H1 (cell line): ENCODE measurements around the gene REEP2. TPM values are rescaled to one million over a fixed set of nuclear protein-coding genes. Genes with fewer than 3 reads are reported as not detected.

ENCODE experiments used
- CTCF ChIA-PET: fragments of 300-600 bp; sonication (Branson Sonifier 250); formaldehyde crosslinking; loops from one replicate; lab custom pipeline; 2021; ENCODE audit not compliant: partially characterized antibody; lab: Charles Lee
- POLR2A ChIA-PET: fragments of 300-600 bp; sonication (Branson Sonifier 250); formaldehyde crosslinking; loops from one replicate; lab custom pipeline; 2021; ENCODE audit warnings: inconsistent platforms; ENCODE audit not compliant: partially characterized antibody; lab: Charles Lee
- DNase-seq, 2 experiments: peaks; one replicate each; pipeline versions ENCODE4 v3.0.0 to v3.0.0-alpha.2; 2010 to 2022; ENCODE audit warnings: low spot score in 2 of 2, low read depth in 1 of 2, mixed read lengths in 1 of 2
- FAIRE-seq: peaks from 2 replicates; lab custom pipeline; 2011; peaks lifted over from hg19 to GRCh38; lab: Jason Lieb, UNC
- H2AFZ ChIP-seq: 2 replicates; pipeline ENCODE4 v1.8.1; 2012; ENCODE audit warnings: low read length, inconsistent platforms
- H2AK5ac ChIP-seq: 2 replicates; pipeline ENCODE4 v1.6.1; 2013; ENCODE audit warnings: low read depth, low read length
- H2BK120ac ChIP-seq: replicated peaks from 2 replicates; pipeline ENCODE3; 2013; ENCODE audit warnings: low read depth, low read length, inconsistent platforms
- H2BK12ac ChIP-seq: 2 replicates; pipeline ENCODE4 v1.6.1; 2013; ENCODE audit warnings: low read depth, low read length
- H2BK15ac ChIP-seq: 2 replicates; pipeline ENCODE4 v1.6.1; 2013; ENCODE audit warnings: low read length
- H2BK20ac ChIP-seq: 2 replicates; pipeline ENCODE4 v1.6.1; 2013; ENCODE audit warnings: low read length
- H2BK5ac ChIP-seq: 2 replicates; pipeline ENCODE4 v1.6.1; 2013; ENCODE audit warnings: low read depth, low read length
- H3K14ac ChIP-seq: 2 replicates; pipeline ENCODE4 v1.6.1; 2013; ENCODE audit warnings: inconsistent platforms; ENCODE audit not compliant: insufficient read length
- H3K18ac ChIP-seq: 2 replicates; pipeline ENCODE4 v1.6.1; 2013; ENCODE audit warnings: low read length; ENCODE audit errors: extremely low read depth
- H3K23ac ChIP-seq: 2 replicates; pipeline ENCODE4 v1.6.1; 2013; ENCODE audit warnings: inconsistent platforms; ENCODE audit not compliant: insufficient read length
- H3K23me2 ChIP-seq: 2 replicates; pipeline ENCODE4 v1.6.1; 2013; ENCODE audit warnings: low read depth, low read length
- H3K27ac ChIP-seq: 2 replicates; pipeline ENCODE4 v1.6.1; 2011; ENCODE audit warnings: low read depth, low read length, inconsistent platforms
- H3K27me3 ChIP-seq, 4 experiments: replicated peaks in 1 of 4; 1 replicate in 1 of 4; 2 replicates in 3 of 4; pipeline versions ENCODE4 v1.6.1 to v1.8.1; 2011 to 2013; ENCODE audit warnings: low read length in 3 of 4, mild to moderate bottlenecking in 3 of 4, inconsistent platforms in 2 of 4, mixed read lengths in 2 of 4, moderate library complexity in 1 of 4; ENCODE audit not compliant: control insufficient read depth in 3 of 4, insufficient read depth in 3 of 4; ENCODE audit errors: extremely low read depth in 1 of 4
- H3K36me3 ChIP-seq, 4 experiments: 2 replicates each; pipeline versions ENCODE4 v1.6.1 to v1.8.1; 2011 to 2013; ENCODE audit warnings: mild to moderate bottlenecking in 4 of 4, low read length in 3 of 4, moderate library complexity in 2 of 4, control low read depth in 1 of 4, inconsistent platforms in 1 of 4; ENCODE audit not compliant: insufficient read depth in 4 of 4, control insufficient read depth in 2 of 4
- H3K4ac ChIP-seq: replicated peaks from 2 replicates; pipeline ENCODE3; 2013; ENCODE audit warnings: low read length, low read depth, mixed read lengths, inconsistent platforms; ENCODE audit not compliant: insufficient read length
- H3K4me1 ChIP-seq, 4 experiments: replicated peaks in 1 of 4; 1 replicate in 1 of 4; 2 replicates in 3 of 4; pipeline versions ENCODE4 v1.6.1 to v1.8.1; 2011 to 2013; ENCODE audit warnings: low read length in 3 of 4, inconsistent platforms in 2 of 4, mixed read lengths in 1 of 4; ENCODE audit not compliant: insufficient read depth in 4 of 4, control insufficient read depth in 3 of 4
- H3K4me2 ChIP-seq, 2 experiments: 2 replicates each; pipeline versions ENCODE4 v1.6.1 to v1.8.1; 2011 to 2013; ENCODE audit warnings: low read depth in 2 of 2, low read length in 2 of 2, control low read depth in 1 of 2, inconsistent platforms in 1 of 2, mild to moderate bottlenecking in 1 of 2; ENCODE audit not compliant: insufficient read depth in 1 of 2
- H3K4me3 ChIP-seq, 4 experiments: fragments of 200-600, 300-600 bp in 1 of 4; sonication (generic), shearing (Covaris generic), sonication (Bioruptor Twin) in 1 of 4; 2 replicates each; pipeline versions ENCODE4 v1.5.1 to v1.8.1; 2011 to 2016; ENCODE audit warnings: low read length in 4 of 4, low read depth in 3 of 4, control low read depth in 2 of 4, inconsistent platforms in 2 of 4, mild to moderate bottlenecking in 2 of 4, mixed read lengths in 1 of 4, moderate library complexity in 1 of 4; ENCODE audit not compliant: insufficient read depth in 2 of 4; ENCODE audit errors: extremely low read depth in 1 of 4
- H3K56ac ChIP-seq: replicated peaks from 2 replicates; pipeline ENCODE3; 2013; ENCODE audit warnings: low read depth, mild to moderate bottlenecking, mixed read lengths, low read length, inconsistent platforms; ENCODE audit not compliant: insufficient read length
- H3K79me1 ChIP-seq: 2 replicates; pipeline ENCODE4 v1.6.1; 2013; ENCODE audit warnings: low read depth, low read length, control low read depth
- H3K79me2 ChIP-seq, 2 experiments: 2 replicates each; pipeline versions ENCODE4 v1.6.1 to v1.8.1; 2012 to 2013; ENCODE audit warnings: low read length in 2 of 2, mild to moderate bottlenecking in 2 of 2, inconsistent platforms in 1 of 2; ENCODE audit not compliant: insufficient read depth in 2 of 2, control insufficient read depth in 1 of 2
- H3K9ac ChIP-seq, 4 experiments: replicated peaks in 1 of 4; 1 replicate in 1 of 4; 2 replicates in 3 of 4; pipeline versions ENCODE4 v1.6.1 to v1.8.1; 2011 to 2013; ENCODE audit warnings: low read depth in 3 of 4, low read length in 3 of 4, control low read depth in 2 of 4, mild to moderate bottlenecking in 2 of 4, moderate library complexity in 2 of 4, inconsistent platforms in 1 of 4; ENCODE audit errors: extremely low read depth in 1 of 4
- H3K9me3 ChIP-seq, 2 experiments: 2 replicates each; pipeline versions ENCODE4 v1.6.1 to v1.8.1; 2012 to 2013; ENCODE audit warnings: mild to moderate bottlenecking in 2 of 2, moderate library complexity in 2 of 2, control low read depth in 1 of 2, inconsistent platforms in 1 of 2, low read depth in 1 of 2, low read length in 1 of 2, mixed read lengths in 1 of 2; ENCODE audit not compliant: insufficient read depth in 2 of 2
- H4K20me1 ChIP-seq, 2 experiments: replicated peaks in 1 of 2; 2 replicates each; pipeline versions ENCODE3 to v1.8.1; 2011 to 2013; ENCODE audit warnings: inconsistent platforms in 2 of 2, low read length in 2 of 2, mild to moderate bottlenecking in 1 of 2; ENCODE audit not compliant: insufficient read depth in 2 of 2, control insufficient read depth in 1 of 2
- H4K5ac ChIP-seq: 2 replicates; pipeline ENCODE4 v1.6.1; 2013; ENCODE audit warnings: low read length, low read depth, mixed read lengths, inconsistent platforms; ENCODE audit not compliant: insufficient read length
- H4K8ac ChIP-seq: 2 replicates; pipeline ENCODE4 v1.8.0; 2013; ENCODE audit warnings: mild to moderate bottlenecking, moderate library complexity, low read length, inconsistent platforms; ENCODE audit not compliant: insufficient read depth; ENCODE audit errors: extremely low read depth
- H4K91ac ChIP-seq: replicated peaks from 2 replicates; pipeline ENCODE3; 2013; ENCODE audit warnings: low read length, mixed read lengths, inconsistent platforms; ENCODE audit not compliant: insufficient read length
- BCL11A ChIP-seq, 2 experiments: IDR thresholded peaks; one replicate each; pipeline ENCODE4 v1.6.1; 2011; ENCODE audit warnings: low read depth in 2 of 2, low read length in 2 of 2, mild to moderate bottlenecking in 2 of 2
- GABPA ChIP-seq: IDR thresholded peaks from 2 replicates; pipeline ENCODE4 v1.6.1; 2011; ENCODE audit warnings: mild to moderate bottlenecking, low read length, moderate library complexity, borderline replicate concordance; ENCODE audit not compliant: insufficient read depth
- JUND ChIP-seq: IDR thresholded peaks from 2 replicates; pipeline ENCODE4 v1.6.1; 2011; ENCODE audit warnings: mild to moderate bottlenecking, improper control_type of control experiment, low read length
- MAFK ChIP-seq: IDR thresholded peaks from 2 replicates; pipeline ENCODE4 v1.6.1; 2012; ENCODE audit warnings: low read depth, mild to moderate bottlenecking, improper control_type of control experiment, low read length
- POLR2A ChIP-seq, 2 experiments: IDR thresholded peaks; 1 replicate in 1 of 2; 2 replicates in 1 of 2; pipeline ENCODE4 v1.6.1; 2011; ENCODE audit warnings: low read depth in 2 of 2, low read length in 2 of 2, mild to moderate bottlenecking in 2 of 2; ENCODE audit errors: control extremely low read depth in 1 of 2
- POLR2AphosphoS5 ChIP-seq: IDR thresholded peaks from 2 replicates; pipeline ENCODE4 v1.6.1; 2011; ENCODE audit warnings: low read depth, low read length
- RBBP5 ChIP-seq: IDR thresholded peaks from 2 replicates; pipeline ENCODE4 v1.7.1; 2012; ENCODE audit warnings: low read depth, mild to moderate bottlenecking, inconsistent platforms, low read length, moderate library complexity, borderline replicate concordance
- RFX5 ChIP-seq: IDR thresholded peaks from 2 replicates; pipeline ENCODE4 v1.6.1; 2011; ENCODE audit warnings: low read depth, low read length, improper control_type of control experiment, borderline replicate concordance
- SP4 ChIP-seq: IDR thresholded peaks from 2 replicates; pipeline ENCODE4 v1.6.1; 2012; ENCODE audit warnings: low read length, inconsistent platforms
- SUZ12 ChIP-seq: fragments of 200-600 bp; sonication (generic); IDR thresholded peaks from 2 replicates; pipeline ENCODE4 v1.6.1; 2012; ENCODE audit warnings: mild to moderate bottlenecking, inconsistent platforms, low read length, moderate library complexity, mixed read lengths
- TAF1 ChIP-seq: IDR thresholded peaks from 2 replicates; pipeline ENCODE4 v1.6.1; 2011; ENCODE audit warnings: mild to moderate bottlenecking, low read depth, low read length
- TBP ChIP-seq: IDR thresholded peaks from 2 replicates; pipeline ENCODE4 v1.6.1; 2011; ENCODE audit warnings: low read depth, low read length, improper control_type of control experiment
- TCF12 ChIP-seq: IDR thresholded peaks from 2 replicates; pipeline ENCODE4 v1.6.1; 2011; ENCODE audit warnings: low read depth, mild to moderate bottlenecking, low read length
- ZNF274 ChIP-seq: IDR thresholded peaks from 2 replicates; pipeline ENCODE4 v1.7.0; 2012; ENCODE audit warnings: low read length, borderline replicate concordance; ENCODE audit errors: extremely low read depth
- polyA plus RNA-seq, 7 experiments: library from polyadenylated mRNA; depleted of rRNA in 3 of 7; stranded (reverse) in 5 of 7; unstranded in 2 of 7; fragments of >200 nt in 5 of 7; fragments of 200-250 nt in 2 of 7; gene quantifications; 1 replicate in 5 of 7; 2 replicates in 1 of 7; 4 replicates in 1 of 7; pipeline versions ENCODE4 v1.2.1 to v1.2.3, GENCODE V29; 2011 to 2013; ENCODE audit warnings: missing spikeins in 2 of 7, mixed read lengths in 2 of 7
- total RNA-seq: library from RNA; stranded (reverse); fragmentation: NEBNext Ultra II Directional; extraction: Animal tissue kit (Norgen Biotek cat#: 25700); gene quantifications from 2 replicates; pipeline ENCODE4 v1.2.1, GENCODE V29; 2021
- TF ChIP-seq, protein P1 (sequence below), 3 experiments: IDR thresholded peaks; 1 replicate in 2 of 3; 2 replicates in 1 of 3; pipeline versions ENCODE4 v1.5.1 to v1.6.1; 2011; ENCODE audit warnings: low read length in 3 of 3, mild to moderate bottlenecking in 3 of 3, inconsistent platforms in 2 of 3, low read depth in 1 of 3, moderate library complexity in 1 of 3; ENCODE audit not compliant: insufficient read depth in 1 of 3; ENCODE audit errors: control extremely low read depth in 1 of 3

The REEP2 gene
- total and polyA plus RNA-seq, 2 of the 8 experiments (the other 6 are each of a cell fraction or from before 2014, with no cell fraction given), result 26.5 to 40.2 TPM

DNA sequence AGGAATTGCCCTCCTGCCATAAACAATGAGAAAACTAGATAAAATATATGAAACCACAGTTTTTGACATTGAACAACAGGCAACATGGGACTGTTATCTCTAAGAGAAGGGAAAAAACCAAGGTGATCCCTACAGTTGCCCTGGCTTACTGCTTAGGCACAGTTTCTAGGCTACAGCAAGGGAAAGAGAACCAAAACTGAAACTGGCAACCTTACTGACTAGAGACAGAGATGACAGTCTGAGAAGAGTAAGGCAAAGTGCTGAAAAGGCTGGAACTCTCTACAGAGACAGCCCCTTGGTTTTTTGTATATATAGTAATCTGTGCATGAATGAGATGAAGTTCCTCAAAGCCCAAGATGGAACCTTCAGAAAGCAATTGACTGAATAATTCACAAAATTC, 36.2 kb upstream of the REEP2 start:
- no peak overlapping the region for H3K27ac ChIP-seq
- H3K4me3 ChIP-seq, result no peak overlapping the region
- no peak overlapping the region for H2BK120ac ChIP-seq
- H4K8ac ChIP-seq, result no peak overlapping the region
- H2AK5ac ChIP-seq, result no peak overlapping the region
- H3K18ac ChIP-seq, result no peak overlapping the region
- no peak overlapping the region for H2AFZ ChIP-seq
- H3K23ac ChIP-seq, result no peak overlapping the region
- no peaks in the 10 kb centered on the region for H3K79me1 ChIP-seq
- no peaks in the 10 kb centered on the region for H3K79me2 ChIP-seq
- H3K56ac ChIP-seq, result no peak overlapping the region
- H3K9ac ChIP-seq, result no peak overlapping the region
- no peak overlapping the region for H4K91ac ChIP-seq
- H3K27me3 ChIP-seq, result no peaks in the 10 kb centered on the region
- ChIA-PET POLR2A (interaction anchor here (0.6 kb wide), 1 partner anchor 884 kb away, joined by 3 read pairs; no protein-coding TSS in a partner anchor), CTCF (no interaction called here)
- no peaks in the 10 kb centered on the region for H3K23me2 ChIP-seq
- no peak overlapping the region for H4K5ac ChIP-seq
- no peak overlapping the region for H2BK5ac ChIP-seq
- no peak overlapping the region for H3K4me2 ChIP-seq
- no peak for FAIRE-seq
- H3K4ac ChIP-seq, result no peak overlapping the region
- H4K20me1 ChIP-seq, result no peaks in the 10 kb centered on the region
- no peaks in the 10 kb centered on the region for H3K9me3 ChIP-seq
- H2BK12ac ChIP-seq, result no peak overlapping the region
- H3K4me1 ChIP-seq, result no peaks in the 10 kb centered on the region
- H3K14ac ChIP-seq, result no peak overlapping the region
- H2BK15ac ChIP-seq, result no peak overlapping the region
- no peak overlapping the region for H2BK20ac ChIP-seq
- H3K36me3 ChIP-seq, result peaks cover 15 to 47% (median 40%) of the 10 kb centered on the region in 4 experiments
- DNase-seq, result no peak
- TF ChIP-seq BCL11A (IDR thresholded peaks at IDR 0.05; ENCODE audit: low read depth in 2 of 2, low read length in 2 of 2) (no peak), GABPA (no peak), JUND (no peak), RFX5 (no peak), SP4 (no peak), POLR2A (IDR thresholded peaks at IDR 0.05; ENCODE audit: control extremely low read depth in 1 of 2, low read depth in 2 of 2, low read length in 2 of 2) (no peak), RBBP5 (no peak), ZNF274 (no peak), SUZ12 (no peak), TBP (no peak), TCF12 (no peak), TAF1 (no peak), MAFK (no peak), POLR2AphosphoS5 (no peak)
- TF ChIP-seq, protein P1, sequence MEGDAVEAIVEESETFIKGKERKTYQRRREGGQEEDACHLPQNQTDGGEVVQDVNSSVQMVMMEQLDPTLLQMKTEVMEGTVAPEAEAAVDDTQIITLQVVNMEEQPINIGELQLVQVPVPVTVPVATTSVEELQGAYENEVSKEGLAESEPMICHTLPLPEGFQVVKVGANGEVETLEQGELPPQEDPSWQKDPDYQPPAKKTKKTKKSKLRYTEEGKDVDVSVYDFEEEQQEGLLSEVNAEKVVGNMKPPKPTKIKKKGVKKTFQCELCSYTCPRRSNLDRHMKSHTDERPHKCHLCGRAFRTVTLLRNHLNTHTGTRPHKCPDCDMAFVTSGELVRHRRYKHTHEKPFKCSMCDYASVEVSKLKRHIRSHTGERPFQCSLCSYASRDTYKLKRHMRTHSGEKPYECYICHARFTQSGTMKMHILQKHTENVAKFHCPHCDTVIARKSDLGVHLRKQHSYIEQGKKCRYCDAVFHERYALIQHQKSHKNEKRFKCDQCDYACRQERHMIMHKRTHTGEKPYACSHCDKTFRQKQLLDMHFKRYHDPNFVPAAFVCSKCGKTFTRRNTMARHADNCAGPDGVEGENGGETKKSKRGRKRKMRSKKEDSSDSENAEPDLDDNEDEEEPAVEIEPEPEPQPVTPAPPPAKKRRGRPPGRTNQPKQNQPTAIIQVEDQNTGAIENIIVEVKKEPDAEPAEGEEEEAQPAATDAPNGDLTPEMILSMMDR (IDR thresholded peaks at IDR 0.05; ENCODE audit: control extremely low read depth in 1 of 3, insufficient read depth in 1 of 3, low read depth in 1 of 3, low read length in 3 of 3), result no peak
